ENCODE data around the gene CDH1.
"Not testable (repeated sequence)": the region's sequence is repeated elsewhere in the genome, so short reads cannot be mapped to it uniquely, and the experiment has no call there.

CDH1 gene

DNA sequence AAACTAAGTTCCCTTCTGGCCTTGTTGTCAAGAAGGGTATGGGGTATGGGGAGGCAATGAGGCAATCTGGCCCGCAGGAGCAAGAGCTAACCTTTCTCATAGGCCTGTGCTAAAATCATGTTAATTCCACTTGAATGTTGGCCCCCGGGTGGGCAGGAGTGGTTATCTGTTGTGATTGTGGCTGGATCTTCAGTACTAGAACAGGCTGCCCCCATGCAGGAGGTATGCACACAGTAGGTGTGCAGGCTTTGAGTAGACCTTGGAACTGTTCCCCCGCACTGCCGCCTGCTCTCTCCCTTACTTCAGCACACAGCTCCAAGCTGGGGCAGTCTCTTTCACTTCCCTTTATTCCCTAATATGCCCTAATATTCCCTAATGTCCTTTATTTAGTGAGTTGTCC, 53.9 kb downstream of the CDH1 start:
- no peak for DNase-seq (ENCODE audit: low spot score)

DNA sequence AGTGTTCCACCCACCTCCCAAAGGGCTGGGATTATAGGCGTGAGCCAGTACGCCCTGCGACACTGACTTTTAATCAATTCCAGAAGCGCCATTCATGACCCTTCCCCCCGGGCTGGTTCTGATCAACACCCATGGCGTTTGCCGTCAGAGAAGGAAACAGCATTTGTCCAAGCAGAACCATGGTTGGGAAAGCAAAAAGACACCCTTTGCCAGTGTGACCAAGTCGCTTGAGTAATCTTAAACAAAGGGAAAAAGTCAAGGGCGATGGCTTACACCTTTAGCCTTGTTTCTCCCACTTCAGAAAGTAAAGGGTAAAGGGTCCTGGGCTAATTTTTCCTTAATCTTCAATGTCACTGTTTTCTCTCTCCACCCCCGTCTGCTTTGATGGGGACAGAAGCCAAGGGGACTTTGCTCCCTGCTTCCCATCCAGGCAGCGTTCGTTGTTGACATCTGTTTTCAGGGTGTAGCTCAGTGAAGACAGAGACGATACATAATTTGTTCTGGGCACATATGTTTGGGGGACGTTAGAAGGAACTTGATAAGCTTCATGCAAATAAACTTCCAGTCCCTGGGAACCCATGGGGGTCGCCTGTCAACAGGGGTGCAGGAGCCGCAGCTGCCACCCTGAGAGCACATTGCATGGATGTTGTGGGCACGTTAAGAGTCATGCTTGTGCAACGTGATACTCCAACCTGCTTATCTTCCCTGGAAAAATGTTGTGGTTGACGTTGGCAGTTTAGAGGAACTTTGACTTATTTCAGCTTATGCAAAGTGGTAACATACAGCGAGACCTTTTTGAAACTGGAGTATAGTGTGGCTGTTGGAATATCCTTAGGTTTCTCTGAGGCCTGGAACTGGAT, 55.6 kb downstream of the CDH1 start:
- DNase-seq (ENCODE audit: low spot score) = no peak

DNA sequence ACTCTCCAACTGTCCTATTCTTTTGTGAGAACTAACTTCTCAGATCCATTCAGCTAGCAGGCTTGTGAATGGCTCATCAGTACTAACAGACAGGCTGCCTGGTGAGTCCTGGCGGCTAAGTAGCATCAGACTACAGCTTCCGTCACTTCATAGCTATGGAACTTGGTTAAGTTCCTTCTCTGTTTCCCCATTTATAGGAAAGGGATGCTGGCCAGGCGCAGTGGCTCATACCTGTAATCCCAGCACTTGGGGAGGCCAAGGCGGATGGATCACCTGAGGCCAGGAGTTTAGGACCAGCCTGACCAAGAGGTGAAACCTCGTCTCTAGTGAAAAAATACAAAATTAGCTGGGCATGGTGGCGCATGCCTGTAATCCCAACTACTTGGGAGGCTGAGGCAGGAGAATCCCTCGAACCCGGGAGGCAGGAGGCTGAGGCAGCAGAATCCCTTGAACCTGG, 56.3 kb downstream of the CDH1 start:
- no peak for DNase-seq (ENCODE audit: low spot score)

DNA sequence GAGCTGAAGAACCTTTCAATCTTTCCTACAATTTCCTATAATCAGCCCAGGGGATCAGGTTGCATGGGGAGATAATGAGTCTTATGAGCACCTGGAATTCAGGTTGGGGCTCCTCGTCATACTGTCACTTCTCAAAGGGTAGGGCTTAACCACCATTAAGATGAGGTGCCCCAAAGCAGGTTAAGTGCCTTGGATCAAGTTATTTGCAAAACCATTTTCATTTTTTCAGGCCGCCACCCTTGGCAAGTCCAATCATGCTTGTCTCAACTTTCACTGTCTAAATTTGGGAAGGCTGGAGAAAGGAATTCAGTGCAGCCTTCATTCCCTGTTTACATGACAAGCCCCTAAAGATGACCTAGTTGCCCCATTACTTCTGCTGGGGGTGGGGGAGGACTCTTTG, 61.3 kb downstream of the CDH1 start:
- DNase-seq (ENCODE audit: low spot score) = no peak

GRCh38 chr16:68800257-68800875, 63.3 kb downstream of the CDH1 start:
- peak; percentile 13 for DNase-seq (ENCODE audit: low spot score)

DNA sequence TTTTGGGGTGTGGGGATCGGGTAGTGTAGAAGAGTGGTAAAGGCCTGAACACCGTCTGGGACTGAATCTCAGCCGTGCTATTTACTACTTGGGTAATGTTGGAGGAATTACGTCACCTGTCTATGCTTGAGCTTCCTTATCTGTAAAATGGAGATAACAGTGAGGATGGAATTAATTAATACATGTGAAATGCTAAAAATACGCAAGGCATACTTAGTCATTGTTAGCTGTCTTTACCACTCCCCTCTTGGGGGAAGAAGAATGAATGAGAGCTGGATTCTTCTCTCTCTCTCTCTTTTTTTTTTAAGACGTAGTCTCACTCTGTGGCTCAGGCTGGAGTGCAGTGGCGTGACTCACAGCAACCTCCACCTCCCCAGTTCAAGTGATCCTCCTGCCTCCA, 65.1 kb downstream of the CDH1 start:
- DNase-seq (ENCODE audit: low spot score) = no peak

GRCh38 chr16:68806422-68806821, 69.3 kb downstream of the CDH1 start:
- no peak for DNase-seq (ENCODE audit: low spot score)

- no peak for DNase-seq (ENCODE audit: low spot score)
Observed at GRCh38 chr16:68806981-68807380, 69.9 kb downstream of the CDH1 start.

DNA sequence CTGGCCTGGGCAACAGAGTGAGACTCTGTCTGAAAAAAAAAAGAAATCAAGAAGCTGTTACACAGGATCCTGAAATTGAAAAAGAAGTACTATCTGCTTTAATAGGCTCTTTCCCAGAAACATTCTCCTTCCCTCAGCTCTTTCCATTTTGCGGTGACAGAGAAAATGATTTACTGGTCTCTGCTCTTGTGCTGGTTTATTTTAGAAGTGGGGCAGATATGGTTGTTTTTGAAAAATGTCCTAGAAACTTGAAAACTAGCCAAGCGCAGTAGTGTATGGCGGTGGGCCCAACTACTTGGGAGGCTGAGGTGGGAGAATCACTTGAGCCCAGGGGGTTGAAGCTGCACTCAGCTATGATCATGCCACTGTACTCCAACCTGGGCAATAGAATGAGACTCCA, 77.4 kb downstream of the CDH1 start:
- DNase-seq (ENCODE audit: low spot score) = no peak

DNA sequence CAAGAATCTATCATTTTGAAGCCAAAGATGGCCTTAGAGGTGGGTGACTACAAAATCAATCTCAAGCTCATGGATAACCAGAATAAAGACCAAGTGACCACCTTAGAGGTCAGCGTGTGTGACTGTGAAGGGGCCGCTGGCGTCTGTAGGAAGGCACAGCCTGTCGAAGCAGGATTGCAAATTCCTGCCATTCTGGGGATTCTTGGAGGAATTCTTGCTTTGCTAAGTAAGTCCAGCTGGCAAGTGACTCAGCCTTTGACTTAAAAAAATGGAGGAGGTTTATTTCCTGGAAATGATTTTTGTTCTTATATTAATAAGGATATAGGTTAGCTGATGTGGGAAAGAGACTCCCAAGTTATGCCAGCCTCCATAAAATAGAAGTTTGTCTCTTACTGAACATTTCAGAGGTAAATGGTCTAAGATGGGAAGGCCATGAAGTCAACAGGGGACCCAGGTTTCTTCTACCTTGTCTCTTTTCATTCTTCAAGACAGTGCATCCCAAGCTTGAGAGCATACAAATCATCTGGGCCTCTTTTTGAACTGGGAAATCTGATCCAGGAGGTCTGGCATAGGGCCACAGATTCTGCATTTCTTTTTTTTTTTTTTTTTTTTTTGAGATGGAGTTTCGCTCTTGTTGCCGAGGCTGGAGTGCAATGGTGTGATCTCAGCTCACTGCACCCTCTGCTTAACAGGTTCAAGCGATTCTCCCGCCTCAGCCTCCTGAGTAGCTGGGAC, 86.5 kb downstream of the CDH1 start:
- peak; percentile 39 for DNase-seq (ENCODE audit: low spot score)

GRCh38 chr16:68825427-68825826, 88.3 kb downstream of the CDH1 start:
- DNase-seq (ENCODE audit: low spot score) = no peak

DNA sequence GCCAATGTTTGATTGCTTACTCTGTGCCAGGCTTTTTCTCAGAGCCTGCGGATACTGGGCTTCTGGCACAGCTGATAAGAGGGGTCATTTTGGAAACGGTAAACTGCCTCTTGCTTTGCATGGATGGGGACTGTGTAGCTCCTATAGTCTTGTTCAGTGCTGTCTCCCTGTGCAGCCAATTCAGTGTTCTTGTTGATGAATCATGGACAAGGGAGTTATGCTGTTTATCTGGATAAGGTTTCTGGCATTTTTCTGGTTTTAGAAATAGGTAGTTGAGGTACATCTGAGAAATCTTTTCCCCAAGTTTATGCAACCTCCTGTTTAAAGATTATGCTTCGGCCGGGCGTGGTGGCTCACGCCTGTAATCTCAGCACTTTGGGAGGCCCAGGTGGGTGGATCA, 89.6 kb downstream of the CDH1 start:
- no peak for DNase-seq (ENCODE audit: low spot score)

DNA sequence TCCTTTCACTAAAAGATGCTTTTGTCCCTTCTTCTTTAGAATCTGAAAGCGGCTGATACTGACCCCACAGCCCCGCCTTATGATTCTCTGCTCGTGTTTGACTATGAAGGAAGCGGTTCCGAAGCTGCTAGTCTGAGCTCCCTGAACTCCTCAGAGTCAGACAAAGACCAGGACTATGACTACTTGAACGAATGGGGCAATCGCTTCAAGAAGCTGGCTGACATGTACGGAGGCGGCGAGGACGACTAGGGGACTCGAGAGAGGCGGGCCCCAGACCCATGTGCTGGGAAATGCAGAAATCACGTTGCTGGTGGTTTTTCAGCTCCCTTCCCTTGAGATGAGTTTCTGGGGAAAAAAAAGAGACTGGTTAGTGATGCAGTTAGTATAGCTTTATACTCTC, 96.2 kb downstream of the CDH1 start:
- no peak for DNase-seq (ENCODE audit: low spot score)

DNA sequence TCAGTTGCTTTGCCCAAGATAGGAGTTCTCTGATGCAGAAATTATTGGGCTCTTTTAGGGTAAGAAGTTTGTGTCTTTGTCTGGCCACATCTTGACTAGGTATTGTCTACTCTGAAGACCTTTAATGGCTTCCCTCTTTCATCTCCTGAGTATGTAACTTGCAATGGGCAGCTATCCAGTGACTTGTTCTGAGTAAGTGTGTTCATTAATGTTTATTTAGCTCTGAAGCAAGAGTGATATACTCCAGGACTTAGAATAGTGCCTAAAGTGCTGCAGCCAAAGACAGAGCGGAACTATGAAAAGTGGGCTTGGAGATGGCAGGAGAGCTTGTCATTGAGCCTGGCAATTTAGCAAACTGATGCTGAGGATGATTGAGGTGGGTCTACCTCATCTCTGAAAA, 97.5 kb downstream of the CDH1 start:
- no peak for DNase-seq (ENCODE audit: low spot score)

GRCh38 chr16:68835970-68836369, 98.9 kb downstream of the CDH1 start:
- DNase-seq (ENCODE audit: low spot score) = no peak

GRCh38 chr16:68839831-68840230, 102.7 kb downstream of the CDH1 start:
- DNase-seq (ENCODE audit: low spot score) = no peak

DNA sequence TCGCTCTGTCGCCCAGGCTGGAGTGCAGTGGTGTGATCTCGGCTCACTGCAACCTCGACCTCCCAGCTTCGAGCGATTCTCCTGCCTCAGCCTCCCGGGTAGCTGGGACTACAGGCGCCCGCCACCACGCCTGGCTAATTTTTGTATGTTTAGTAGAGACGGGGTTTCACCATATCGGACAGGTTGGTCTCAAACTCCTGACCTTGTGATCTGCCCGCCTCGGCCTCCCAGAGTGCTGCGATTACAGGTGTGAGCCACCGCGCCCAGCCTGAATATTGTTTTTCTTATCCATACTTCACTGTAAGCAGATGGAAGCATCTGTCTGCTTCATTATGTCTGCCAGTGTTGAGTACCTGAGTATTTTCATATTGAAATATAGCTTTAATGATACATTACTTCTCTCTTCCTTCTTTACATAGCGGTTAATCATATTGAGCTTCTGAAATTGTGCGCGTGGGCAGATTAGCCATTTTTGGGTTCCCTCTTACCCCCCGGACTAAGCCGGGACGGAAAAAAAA, 105.9 kb downstream of the CDH1 start:
- DNase-seq (ENCODE audit: low spot score) = not testable (repeated sequence)

- peak; percentile 67 for DNase-seq (ENCODE audit: low spot score)
Observed at GRCh38 chr16:68843482-68844210, 106.6 kb downstream of the CDH1 start, which contains the start of gene TANGO6. Gene TANGO6, plus strand, starts transcription at chr16:68843531. Its CDS starts 87 bp downstream, at chr16:68843618.

DNA sequence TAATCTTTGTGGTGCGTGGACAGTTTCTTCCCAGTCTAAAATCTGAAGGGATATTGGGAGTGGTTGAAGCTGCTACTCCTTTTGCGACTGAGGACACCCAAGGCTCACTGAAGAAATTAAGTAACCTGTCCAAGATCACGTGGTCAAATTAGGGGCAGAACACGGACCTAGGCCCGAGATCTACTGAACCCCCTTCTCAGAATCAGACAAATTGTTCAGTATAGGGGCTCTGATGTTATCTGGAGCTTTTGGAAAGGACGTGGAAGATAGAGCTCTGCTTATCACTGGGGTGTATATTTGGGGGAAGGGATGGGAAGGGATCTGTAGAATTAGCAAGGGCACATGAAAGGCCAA, 107.1 kb downstream of the CDH1 start:
- DNase-seq (ENCODE audit: low spot score) = no peak

DNA sequence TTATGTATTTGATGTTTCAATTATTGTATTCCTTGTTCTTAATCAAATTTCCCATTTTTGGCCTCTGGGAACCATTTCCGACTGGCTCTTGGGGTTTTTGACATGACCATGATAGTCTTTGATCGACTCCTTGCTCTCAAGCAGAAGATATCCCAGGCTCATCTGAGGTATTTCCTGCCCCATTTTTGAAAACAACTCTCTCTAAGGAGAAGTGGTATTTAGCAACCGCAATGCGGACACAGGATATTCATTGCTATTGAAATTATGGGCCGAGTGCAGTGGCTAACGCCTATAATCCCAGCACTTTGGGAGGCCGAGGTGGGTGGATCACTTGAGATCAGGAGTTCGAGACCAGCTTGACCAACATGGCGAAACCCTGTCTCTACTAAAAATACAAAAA, 111.7 kb downstream of the CDH1 start:
- no peak for DNase-seq (ENCODE audit: low spot score)

GRCh38 chr16:68850481-68850880, 113.4 kb downstream of the CDH1 start:
- DNase-seq (ENCODE audit: low spot score) = no peak

DNA sequence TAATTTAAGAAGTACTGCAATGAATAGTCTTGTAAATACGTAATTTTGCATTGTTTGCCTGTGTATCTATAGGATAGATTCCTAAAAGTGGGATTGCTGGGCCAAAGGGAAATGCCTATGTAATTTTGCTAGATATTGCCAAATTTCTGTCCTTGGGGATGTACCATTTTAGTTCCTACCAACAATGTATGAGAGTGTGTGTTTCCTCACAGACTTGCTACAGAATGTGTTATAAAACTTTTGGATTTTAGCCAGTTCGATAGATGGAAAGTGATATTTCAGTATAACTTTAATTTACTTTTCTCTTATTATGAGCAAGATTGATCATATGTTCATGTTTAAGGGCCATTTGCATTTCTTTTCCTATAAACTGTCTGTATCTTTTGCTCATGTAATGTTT, 114.5 kb downstream of the CDH1 start:
- DNase-seq (ENCODE audit: low spot score) = no peak

Data from kidney capillary endothelial cell (primary cell).